ENCODE results near the gene GLB1L2.

Gene GLB1L2

GRCh38 chr11:134385774-134386565 lies 54.2 kb downstream of the GLB1L2 start:
- no peak for DNase-seq (ENCODE audit: low read depth)

GRCh38 chr11:134386945-134387344 lies 55.2 kb downstream of the GLB1L2 start:
- DNase-seq (ENCODE audit: low read depth), result no peak

- no peak for DNase-seq (ENCODE audit: low read depth)
These were observed 55.7 kb downstream of the GLB1L2 start for GRCh38 chr11:134387501-134387900.

- DNase-seq (ENCODE audit: low read depth), result no peak
These were observed 56.8 kb downstream of the GLB1L2 start for GRCh38 chr11:134388590-134388989.

GRCh38 chr11:134389464-134390180 lies 57.8 kb downstream of the GLB1L2 start:
- no peak for DNase-seq (ENCODE audit: low read depth)

- no peak for DNase-seq (ENCODE audit: low read depth)
These were observed 59.1 kb downstream of the GLB1L2 start for GRCh38 chr11:134390706-134391569.

GRCh38 chr11:134391656-134392055 lies 59.9 kb downstream of the GLB1L2 start:
- DNase-seq (ENCODE audit: low read depth), result no peak

- DNase-seq (ENCODE audit: low read depth), result no peak
These were observed 61.3 kb downstream of the GLB1L2 start for GRCh38 chr11:134392953-134393615.

GRCh38 chr11:134393638-134394037 lies 61.9 kb downstream of the GLB1L2 start:
- no peak for DNase-seq (ENCODE audit: low read depth)

- DNase-seq (ENCODE audit: low read depth), result no peak
These were observed 62.5 kb downstream of the GLB1L2 start for GRCh38 chr11:134394311-134394710.

- no peak for DNase-seq (ENCODE audit: low read depth)
These were observed 63.2 kb downstream of the GLB1L2 start for GRCh38 chr11:134395002-134395401.

GRCh38 chr11:134397304-134398078 lies 65.7 kb downstream of the GLB1L2 start:
- DNase-seq (ENCODE audit: low read depth), result no peak

GRCh38 chr11:134398079-134398444 lies 66.3 kb downstream of the GLB1L2 start:
- no peak for DNase-seq (ENCODE audit: low read depth)

- DNase-seq (ENCODE audit: low read depth), result no peak
These were observed 67.0 kb downstream of the GLB1L2 start for GRCh38 chr11:134398644-134399292.

GRCh38 chr11:134399293-134399654 lies 67.5 kb downstream of the GLB1L2 start:
- DNase-seq (ENCODE audit: low read depth), result no peak

- no peak for DNase-seq (ENCODE audit: low read depth)
These were observed 68.2 kb downstream of the GLB1L2 start for GRCh38 chr11:134399996-134400395.

- DNase-seq (ENCODE audit: low read depth), result no peak
These were observed 70.3 kb downstream of the GLB1L2 start for GRCh38 chr11:134401825-134402809.

- DNase-seq (ENCODE audit: low read depth), result no peak
These were observed 71.1 kb downstream of the GLB1L2 start for GRCh38 chr11:134402910-134403309.

GRCh38 chr11:134404575-134405341 lies 73.0 kb downstream of the GLB1L2 start:
- DNase-seq (ENCODE audit: low read depth), result no peak

Data from stromal cell of bone marrow (primary cell).